GM18520 (cell line): ENCODE data around the gene DDAH1.
"Not testable (repeated sequence)": the region's sequence is repeated elsewhere in the genome, so short reads cannot be mapped to it uniquely, and the experiment has no call there.

Experiments used
- ATAC-seq: cut with Tn5 transposase; IDR thresholded peaks from one replicate; pipeline ENCODE4 v1.9.1; 2021; ENCODE audit not compliant: unreplicated experiment

The DDAH1 gene

DNA sequence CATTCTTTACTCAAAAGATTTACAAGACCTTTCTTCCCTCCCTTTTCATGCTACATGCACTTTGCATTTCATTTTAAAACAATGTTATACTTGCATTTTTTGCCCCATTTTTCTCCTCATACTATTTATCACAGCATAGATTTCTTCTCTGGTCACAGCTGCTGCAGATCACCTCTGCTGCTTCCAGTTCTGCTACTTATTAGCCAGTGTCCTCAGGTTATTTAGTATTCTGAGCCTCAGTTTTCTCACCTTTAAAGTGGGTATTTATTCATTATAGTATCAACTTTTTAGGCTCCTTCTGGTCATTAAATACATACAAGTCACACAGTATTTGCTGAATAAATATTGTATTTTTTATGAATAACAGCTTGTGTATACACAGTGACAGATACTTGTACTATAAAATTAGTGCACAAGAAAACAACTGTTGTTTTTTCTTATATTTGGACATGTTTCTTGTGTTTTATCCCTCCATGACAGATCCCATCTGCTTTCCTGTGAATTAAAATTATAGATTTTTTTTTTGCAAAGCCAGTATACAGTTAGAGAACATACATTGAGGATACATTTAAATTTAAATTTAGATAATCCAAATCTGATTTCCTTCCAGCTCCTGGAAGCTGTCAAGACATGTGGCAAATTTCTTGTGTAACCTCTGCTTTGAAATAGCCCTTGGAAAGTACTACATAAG lies 103.2 kb downstream of the DDAH1 start:
- no peak for ATAC-seq

DNA sequence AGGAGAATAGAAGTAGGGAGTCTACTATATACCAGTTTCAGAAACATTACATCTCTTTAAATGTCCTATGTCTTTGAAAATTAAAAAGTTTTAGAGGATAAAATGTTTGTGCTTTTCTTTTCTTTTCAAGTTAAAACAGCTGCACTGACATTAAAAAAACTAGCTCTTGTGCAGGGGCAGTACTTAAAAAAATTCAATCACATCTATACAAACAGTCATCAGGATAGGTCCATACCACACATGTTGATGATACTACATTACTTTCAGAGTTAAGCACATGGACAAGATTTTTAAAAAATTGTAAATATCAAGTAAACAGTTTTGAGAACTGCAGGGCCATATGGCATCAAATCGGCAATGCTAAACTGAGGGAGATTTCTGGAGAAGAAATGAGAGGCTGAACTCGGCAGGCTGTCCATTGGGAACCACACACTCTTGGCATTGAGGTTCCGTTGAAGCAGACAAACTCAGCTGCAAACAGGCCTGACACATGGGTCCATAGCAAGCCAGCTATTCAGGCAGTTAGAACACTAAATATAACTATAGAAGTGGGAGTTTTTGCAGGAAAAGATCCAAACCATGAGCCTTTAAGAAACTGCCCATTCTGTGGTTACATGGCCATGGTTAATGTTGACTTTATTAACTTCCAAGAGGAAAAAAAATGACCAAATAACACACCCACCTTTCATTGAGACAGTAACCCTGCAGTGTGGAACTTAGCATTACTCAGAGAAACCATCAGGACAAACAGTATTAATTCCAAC lies 104.0 kb downstream of the DDAH1 start:
- no peak for ATAC-seq

DNA sequence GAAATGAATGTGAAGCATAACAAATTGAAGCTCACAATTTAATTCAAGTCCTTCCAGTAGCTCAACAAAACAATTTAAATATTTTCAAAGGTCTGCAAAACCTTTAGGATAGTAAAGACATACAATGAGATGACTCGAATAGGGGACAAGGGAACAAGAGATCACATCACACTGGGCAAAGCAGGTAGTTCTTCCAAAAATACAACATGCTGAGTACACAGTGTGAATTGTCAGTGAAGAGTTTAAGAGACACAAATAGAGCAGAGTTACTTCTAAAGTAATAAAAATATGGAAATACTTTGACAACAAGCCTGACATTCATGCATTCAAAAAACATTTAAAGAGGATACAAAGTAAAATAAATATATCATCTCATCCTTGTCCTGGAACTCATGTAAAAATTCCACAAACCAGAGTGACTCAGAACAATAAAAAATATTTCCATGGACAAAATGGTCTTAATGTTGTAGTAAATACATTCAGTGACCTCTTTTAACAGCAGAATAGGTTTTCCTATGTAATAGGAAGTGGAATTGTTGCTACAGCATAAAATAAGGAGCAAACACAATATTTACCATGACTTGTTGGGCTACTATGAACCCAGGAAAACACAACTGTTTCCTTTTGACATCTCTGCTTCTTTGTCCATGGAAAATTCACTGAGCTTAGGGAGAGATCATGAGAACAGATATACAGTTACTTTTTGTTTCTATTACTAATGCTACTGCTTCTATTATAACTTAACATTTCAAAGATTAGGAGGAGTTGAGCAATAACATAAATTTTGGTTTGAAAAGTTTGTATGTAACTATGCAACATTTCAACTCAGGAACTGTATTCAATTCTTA lies 104.9 kb downstream of the DDAH1 start:
- ATAC-seq, result no peak

DNA sequence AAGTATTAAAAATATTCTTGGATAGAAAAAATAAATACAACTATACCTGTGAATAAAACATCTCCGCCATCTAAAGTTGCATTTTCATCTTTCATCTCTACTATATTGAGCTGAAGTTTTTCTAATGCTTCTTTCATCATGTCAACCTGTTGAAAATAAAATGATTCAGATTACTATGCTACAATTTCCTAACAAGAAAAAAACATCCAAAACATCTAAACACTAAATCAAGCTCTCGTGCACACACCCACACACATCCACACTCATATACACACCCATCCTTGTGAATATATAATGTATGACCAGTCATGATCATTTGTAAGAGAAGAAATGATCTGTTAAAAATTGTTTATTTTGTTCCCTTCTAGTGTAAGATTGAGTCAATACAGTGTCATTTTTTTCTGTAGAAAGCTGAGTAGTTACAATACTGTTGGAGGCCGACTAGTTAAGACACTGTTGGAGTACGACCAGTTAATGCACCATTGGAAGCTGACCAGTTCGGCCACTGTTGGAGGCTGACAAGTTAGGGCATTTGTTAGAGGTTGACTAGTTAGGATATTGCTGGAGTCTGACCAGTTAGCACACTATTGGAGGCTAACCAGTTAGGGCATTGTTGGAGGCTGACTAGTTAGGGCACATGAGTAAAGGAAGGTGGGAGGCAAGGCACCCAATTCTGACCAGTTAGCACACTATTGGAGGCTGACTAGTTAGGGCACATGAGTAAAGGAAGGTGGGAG lies 106.1 kb downstream of the DDAH1 start:
- ATAC-seq, result no peak

DNA sequence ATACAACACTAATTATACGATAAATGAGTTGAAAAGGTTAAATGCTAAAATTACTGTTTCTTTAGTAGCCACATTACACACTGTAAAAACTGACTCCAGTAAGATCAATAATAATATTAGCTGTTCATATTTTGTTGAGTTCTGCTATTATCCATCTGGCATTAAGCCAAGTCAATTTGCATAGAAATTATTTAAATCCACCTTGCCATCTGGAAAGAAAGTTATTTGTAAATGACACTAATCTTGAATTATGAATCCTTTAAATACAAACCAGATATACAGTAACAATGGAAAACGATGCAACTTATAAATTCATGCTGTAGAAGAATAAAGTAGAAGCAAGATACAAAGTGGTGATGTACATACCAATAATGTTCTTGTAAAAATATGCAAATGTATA lies 107.1 kb downstream of the DDAH1 start:
- ATAC-seq, result no peak

DNA sequence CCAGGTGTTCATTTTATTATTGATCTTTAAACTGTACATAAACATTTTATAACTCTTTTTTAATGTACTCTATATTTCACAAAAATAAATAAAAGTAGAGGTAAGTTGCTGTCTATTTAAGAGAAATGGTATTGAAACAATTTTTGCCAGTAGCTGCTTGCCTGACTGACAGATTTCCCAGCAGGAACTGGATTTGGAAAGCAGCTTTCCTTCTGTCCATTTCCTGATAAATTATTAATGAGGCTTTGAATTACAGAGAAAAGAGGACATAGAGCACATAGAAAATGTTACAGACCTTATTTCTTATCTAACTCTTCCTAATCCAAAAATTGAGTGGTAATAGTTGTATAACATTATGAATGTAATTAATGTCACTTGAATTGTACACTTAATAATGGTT lies 108.8 kb downstream of the DDAH1 start:
- ATAC-seq, result no peak

DNA sequence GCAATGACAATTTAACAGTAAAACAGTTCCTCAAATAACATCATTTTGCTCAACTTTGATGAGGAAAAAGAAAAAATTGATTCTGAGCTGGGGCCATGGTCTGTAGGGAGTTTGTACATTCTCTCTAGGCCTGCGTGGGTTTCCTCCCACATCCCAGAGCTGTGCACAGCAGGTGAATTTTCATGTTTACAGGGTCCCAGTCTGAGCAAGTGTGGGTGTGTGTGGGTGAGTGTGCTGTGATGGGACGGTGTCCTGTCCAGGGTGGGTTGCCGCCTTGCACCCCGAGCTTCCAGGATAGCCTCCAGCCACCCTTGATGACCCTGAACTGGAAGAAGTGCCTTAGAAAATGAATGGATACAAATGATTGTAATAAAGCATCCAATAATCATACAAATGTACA lies 112.9 kb downstream of the DDAH1 start:
- no peak for ATAC-seq

DNA sequence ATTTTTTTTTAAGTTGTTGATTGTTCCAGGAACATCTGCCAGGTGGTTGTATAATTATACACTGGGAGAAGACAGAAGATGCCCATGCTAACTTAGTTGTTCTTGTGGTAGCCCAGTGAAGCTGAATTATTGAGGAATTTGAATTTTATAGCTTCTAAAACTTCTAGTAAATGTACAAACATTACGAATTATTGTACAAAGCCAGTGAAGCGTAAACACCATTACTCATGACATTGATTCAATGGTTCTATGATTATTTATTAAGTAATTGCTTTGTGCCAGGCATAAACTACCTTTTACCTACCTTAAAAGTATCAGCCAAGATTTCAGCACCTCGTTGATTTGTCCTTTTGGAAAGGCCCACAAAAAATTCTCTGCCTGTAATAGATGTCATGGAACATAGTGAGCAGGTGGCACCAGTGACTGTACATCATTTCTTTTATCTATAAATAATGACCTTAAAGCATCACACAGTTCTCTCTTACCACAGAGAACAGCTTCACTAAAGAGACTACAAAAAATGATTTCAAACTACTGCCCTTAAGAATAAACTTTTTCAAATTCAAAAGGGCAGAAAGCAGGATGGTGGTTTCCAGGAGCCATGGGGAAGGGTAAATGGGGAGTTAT lies 113.6 kb downstream of the DDAH1 start:
- ATAC-seq, result no peak

DNA sequence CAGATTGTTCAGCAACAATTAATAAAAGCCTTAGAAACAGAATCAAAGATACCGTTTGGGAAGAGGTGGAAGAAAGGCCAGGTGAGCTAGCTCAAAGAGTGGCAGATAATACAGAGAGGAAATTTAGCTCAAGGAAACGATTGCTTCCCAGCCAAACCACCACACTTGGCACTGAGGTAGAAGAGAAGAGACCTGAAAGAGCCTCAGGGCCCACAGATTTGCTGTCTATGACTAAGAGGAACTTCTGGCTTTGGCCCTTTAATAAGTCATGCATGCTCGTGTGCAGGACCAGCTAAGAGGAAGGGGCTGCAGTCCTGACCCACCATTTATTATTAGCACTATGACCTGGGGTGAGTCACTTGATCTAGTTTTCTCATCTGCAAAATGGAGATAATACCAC lies 115.7 kb downstream of the DDAH1 start:
- no peak for ATAC-seq

DNA sequence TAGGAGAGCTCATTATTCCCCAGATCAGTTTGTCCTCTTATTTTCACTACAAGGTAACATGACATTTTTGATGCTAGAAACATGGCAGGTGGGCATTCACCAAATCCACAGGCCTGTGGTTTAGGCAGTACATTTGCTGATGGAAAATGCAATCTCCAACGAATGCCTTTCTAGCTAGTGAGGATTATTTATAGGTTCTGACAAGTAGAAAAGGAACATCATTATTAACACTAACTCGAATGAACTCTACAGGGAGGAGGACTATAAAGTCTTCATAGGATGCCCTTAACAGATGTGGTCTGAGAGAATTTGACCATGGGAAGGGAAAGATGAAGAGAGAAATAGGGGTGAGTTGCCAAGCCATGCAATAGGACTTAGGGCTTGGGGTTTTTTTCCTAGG lies 117.1 kb downstream of the DDAH1 start:
- ATAC-seq, result no peak

DNA sequence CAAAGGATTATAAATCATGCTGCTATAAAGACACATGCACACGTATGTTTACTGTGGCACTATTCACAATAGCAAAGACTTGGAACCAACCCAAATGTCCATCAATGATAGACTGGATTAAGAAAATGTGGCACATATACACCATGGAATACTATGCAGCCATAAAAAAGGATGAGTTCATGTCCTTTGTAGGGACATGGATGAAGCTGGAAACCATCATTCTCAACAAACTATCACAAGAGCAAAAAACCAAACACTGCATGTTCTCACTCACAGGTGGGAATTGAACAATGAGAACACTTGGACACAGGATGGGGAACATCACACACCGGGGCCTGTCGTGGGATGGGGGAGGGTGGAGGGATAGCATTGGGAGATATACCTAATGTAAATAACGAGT lies 117.7 kb downstream of the DDAH1 start:
- ATAC-seq, result not testable (repeated sequence)

DNA sequence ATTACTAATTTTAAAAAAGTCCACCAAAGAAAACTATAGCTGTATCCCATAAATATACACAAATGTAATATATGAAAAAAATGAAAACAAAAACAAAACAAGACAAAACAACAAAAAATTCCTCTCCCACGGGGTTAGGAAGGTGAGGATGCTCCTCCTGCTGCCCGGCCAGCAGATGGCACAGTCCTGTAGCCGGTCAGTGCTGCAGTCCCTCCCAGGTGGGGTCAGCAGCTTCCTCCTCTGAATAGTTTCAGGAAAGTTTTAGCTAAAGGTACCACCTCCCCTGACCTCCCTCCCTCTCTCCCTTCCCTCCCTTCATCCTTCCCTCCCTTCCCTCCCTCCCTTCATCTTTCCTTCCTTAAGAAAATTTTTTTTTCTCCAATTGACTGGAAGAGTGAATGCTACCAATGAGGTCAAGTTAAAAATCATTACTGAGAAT lies 120.7 kb downstream of the DDAH1 start:
- ATAC-seq, result no peak

DNA sequence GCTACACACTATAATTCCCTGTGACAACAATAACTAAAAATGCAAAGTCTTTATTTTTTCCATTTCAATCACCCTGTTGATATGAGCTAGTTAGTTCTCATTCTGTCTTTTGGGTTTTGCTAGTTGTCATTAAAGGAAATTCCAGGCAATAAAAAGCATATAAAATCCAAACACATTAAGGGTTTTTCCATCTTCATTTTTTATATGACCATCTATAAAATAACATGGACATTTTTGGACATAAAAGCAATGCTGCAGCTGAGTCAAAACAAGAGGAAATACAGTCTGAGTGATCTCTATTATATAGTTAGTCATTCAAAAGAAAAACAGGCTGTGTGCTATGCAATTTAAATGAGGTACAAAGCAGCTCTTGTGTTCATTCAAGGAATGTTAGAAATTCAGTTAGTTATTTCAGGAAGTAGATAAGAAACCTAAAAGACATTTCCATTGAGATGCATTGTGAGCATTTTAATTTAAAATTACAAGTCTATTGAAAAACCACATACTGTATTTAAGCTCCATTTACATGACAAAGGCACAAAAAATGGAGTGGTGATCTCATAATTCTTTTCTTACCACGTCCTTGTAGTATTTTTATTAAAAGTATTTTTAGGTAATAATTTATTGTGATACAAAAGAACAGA lies 121.2 kb downstream of the DDAH1 start:
- no peak for ATAC-seq

DNA sequence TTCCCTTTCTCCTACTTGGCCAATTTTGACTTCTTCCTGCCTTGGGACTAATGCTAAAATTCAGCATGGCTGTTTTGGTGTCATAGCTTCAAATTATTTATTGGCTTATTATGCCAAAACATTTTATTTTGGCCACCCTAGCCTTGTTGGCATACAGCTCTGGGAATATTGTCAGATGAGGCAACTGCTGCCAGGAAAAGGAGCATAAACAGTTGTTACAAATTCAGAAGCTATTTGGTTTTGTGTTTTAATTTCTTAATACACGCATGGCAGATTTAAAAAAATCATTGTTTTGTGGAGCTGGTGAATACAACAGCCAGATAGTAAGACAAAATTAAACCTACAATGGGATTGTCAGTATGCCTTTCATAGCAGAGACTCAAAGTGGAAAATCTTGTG lies 121.7 kb downstream of the DDAH1 start:
- no peak for ATAC-seq

DNA sequence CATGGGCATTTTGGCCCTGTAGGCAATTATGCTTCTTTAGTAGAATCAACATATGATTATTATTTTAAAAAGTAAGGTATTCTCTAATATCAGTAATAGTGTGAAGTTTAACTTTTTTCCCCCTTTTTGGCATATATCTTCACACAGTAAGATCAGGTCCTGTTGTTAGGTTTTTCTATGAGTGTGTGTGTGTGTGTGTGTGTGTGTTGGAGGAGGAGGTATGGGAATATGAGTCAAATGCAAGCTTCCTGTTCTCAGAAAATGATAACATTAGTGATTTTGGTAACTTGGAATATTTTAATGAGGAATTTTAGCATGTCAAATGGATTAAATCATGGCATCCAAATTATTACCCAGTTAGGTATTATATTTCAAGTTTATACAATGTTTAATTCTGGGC lies 122.8 kb downstream of the DDAH1 start:
- no peak for ATAC-seq

DNA sequence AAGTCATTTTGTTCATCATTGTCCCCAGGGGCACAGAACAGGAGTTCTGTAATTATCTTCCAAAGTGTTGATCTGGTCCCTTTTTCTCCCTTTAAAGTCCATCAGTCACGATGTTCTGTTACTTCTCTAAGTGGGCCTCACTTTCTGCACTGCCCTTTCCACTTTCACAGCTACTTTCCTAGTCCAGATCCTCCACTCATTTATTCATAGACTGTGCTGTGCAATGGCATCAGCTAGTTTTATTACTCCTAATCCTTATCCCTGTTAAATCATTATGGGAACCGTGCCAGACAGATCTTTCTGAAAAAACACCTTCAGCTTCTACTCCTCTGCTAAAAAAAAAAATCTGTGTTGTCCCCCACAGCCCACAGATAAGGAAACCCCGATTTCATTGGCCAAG lies 124.5 kb downstream of the DDAH1 start:
- ATAC-seq, result no peak

DNA sequence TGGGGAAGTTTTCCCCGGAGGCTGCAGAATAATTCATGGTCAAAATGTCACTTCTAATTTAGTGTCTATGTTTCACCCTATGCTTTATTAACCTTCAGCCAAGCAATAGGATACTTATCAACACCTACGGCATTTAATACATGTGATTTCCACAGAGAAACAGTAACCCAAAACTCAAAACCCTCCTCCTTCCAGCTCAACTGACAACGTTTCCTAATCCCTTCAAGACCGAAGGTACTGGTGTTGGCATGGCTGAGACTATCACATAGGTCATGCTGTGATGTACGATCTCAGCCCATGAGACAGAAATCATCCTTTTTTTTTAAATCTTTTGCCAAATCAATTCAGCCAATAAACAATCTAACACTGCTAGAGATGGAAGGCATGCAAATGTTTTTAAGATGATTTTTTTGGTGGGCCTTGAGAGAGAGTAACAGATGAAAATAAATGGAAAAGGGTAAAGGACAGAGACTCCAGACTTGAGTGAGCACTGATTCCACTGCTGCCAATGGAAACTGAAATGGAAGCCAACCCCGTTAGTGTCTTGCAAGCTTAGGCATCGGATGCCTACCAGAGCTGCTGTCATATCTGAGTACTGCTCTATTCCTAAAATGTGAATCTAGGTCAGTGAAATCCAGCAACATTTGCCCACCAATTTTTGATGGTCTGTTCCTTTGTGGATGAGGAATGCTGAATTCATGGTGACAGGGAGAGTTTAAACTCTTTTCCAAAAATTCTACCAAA lies 125.1 kb downstream of the DDAH1 start:
- ATAC-seq, result no peak

DNA sequence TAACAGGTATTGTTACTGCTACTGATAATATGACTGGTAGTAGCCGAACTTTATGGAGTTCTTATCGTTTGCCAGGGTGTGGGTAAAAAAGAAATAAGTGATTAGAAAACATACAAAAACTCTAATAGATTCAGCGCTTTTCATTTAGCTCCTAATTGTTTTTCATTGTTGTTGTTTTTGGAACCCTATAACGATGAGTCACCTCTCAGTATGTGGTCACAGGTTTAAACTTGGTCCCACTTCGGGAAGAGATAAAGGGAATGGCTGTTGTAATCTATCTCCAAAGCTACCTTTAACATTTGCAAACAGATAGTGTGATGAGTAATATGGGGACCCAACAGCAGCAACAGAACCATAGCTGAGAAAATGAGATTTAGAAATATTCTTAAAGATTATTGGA lies 125.9 kb downstream of the DDAH1 start:
- ATAC-seq, result no peak

DNA sequence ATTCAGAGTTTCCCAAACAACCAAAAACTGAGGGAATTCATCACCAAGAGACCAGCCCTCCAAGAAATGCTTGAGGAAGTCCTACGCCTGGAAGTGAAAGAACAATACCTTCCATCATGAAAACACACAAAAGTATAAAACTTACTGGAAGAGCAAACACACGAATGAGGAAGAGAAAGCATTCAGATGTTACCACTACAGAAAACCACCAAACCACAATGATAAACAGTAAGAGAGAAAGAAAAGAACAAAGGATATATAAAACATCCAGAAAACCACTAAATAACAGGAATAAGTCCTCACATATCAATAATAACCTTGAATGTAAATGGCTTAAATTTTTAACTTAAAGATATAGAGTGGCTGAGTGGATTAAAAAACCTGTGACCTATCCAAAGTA lies 130.0 kb downstream of the DDAH1 start:
- ATAC-seq, result no peak
